IMR-90 (cell line): ENCODE measurements around the gene GNA14. TPM values are rescaled to one million over a fixed set of nuclear protein-coding genes. Genes with fewer than 3 reads are reported as not detected.

Experiments used
- ATAC-seq: fragments of 200-7000 bp; cut with Tn5 transposase; 2 replicates; pipeline ENCODE4 v1.9.1; 2020; ENCODE audit warnings: low read depth, mild to moderate bottlenecking, moderate library complexity
- BruUV-seq: library from RNA; stranded (reverse); fragments of 400-500 nt; replicated peaks from 2 replicates; lab custom pipeline; 2021; lab: Mats Ljungman, UMichigan
- CTCF ChIA-PET: fragments of 300-600 bp; formaldehyde crosslinking; extraction: SDS; loops from one replicate; lab custom pipeline; 2021; ENCODE audit warnings: antibody characterized with exemption; lab: Yijun Ruan, JAX
- POLR2A ChIA-PET: fragments of 300-600 bp; sonication (Branson Sonifier 250); formaldehyde crosslinking; loops from one replicate; lab custom pipeline; 2022; ENCODE audit warnings: antibody characterized with exemption; ENCODE audit not compliant: unreplicated experiment; lab: Charles Lee
- DNase-seq: peaks from one replicate; pipeline ENCODE4 v3.0.0; 2013
- H2AFZ ChIP-seq: replicated peaks from 2 replicates; pipeline ENCODE3; 2013; ENCODE audit warnings: low read length, mild to moderate bottlenecking; ENCODE audit not compliant: poor library complexity
- H2AK5ac ChIP-seq: 2 replicates; pipeline ENCODE4 v1.6.1; 2013; ENCODE audit warnings: low read depth, low read length, inconsistent platforms
- H2AK9ac ChIP-seq: replicated peaks from 2 replicates; pipeline ENCODE3; 2013; ENCODE audit warnings: mild to moderate bottlenecking, low read depth, low read length, moderate library complexity; ENCODE audit not compliant: poor library complexity
- H2BK120ac ChIP-seq: 2 replicates; pipeline ENCODE4 v1.6.1; 2013; ENCODE audit warnings: low read depth, low read length, inconsistent platforms
- H2BK15ac ChIP-seq: 3 replicates; pipeline ENCODE4 v1.6.1; 2013; ENCODE audit warnings: low read depth, low read length, inconsistent platforms
- H2BK20ac ChIP-seq: 2 replicates; pipeline ENCODE4 v1.6.1; 2013; ENCODE audit warnings: low read depth, mild to moderate bottlenecking, inconsistent platforms, low read length, moderate library complexity
- H2BK5ac ChIP-seq: 2 replicates; pipeline ENCODE4 v1.6.1; 2013; ENCODE audit warnings: mild to moderate bottlenecking, low read depth, low read length, inconsistent platforms; ENCODE audit not compliant: poor library complexity, severe bottlenecking
- H3K14ac ChIP-seq: replicated peaks from 2 replicates; pipeline ENCODE4 v1.6.1; 2013; ENCODE audit warnings: low read depth, low read length, inconsistent platforms
- H3K18ac ChIP-seq: 2 replicates; pipeline ENCODE4 v1.6.1; 2013; ENCODE audit warnings: low read depth, low read length, control low read depth
- H3K23ac ChIP-seq: 2 replicates; pipeline ENCODE4 v1.6.1; 2013; ENCODE audit warnings: low read depth, low read length, inconsistent platforms
- H3K27ac ChIP-seq: 2 replicates; pipeline ENCODE4 v1.5.1; 2013; ENCODE audit warnings: mild to moderate bottlenecking, control low read depth, low read length; ENCODE audit not compliant: insufficient read depth
- H3K27me3 ChIP-seq: 2 replicates; pipeline ENCODE4 v1.6.1; 2013; ENCODE audit warnings: low read length; ENCODE audit not compliant: control insufficient read depth, insufficient read depth
- H3K36me3 ChIP-seq: 2 replicates; pipeline ENCODE4 v1.6.1; 2013; ENCODE audit warnings: low read length, mixed read lengths; ENCODE audit not compliant: control insufficient read depth, insufficient read depth
- H3K4ac ChIP-seq: 2 replicates; pipeline ENCODE4 v1.6.1; 2013; ENCODE audit warnings: low read depth, low read length, inconsistent platforms
- H3K4me1 ChIP-seq: 2 replicates; pipeline ENCODE4 v1.6.1; 2013; ENCODE audit warnings: low read length, mixed read lengths; ENCODE audit not compliant: control insufficient read depth, insufficient read depth
- H3K4me2 ChIP-seq: 2 replicates; pipeline ENCODE4 v1.6.1; 2013; ENCODE audit warnings: low read depth, mild to moderate bottlenecking, control low read depth, low read length, moderate library complexity
- H3K4me3 ChIP-seq: 2 replicates; pipeline ENCODE4 v1.5.1; 2013; ENCODE audit warnings: low read depth, mild to moderate bottlenecking, control low read depth, low read length, moderate library complexity; ENCODE audit not compliant: insufficient read depth
- H3K56ac ChIP-seq: 2 replicates; pipeline ENCODE4 v1.6.1; 2013; ENCODE audit warnings: low read length, inconsistent platforms; ENCODE audit not compliant: insufficient read depth; ENCODE audit errors: extremely low read depth
- H3K79me1 ChIP-seq, 2 experiments: 2 replicates each; pipeline ENCODE4 v1.6.1; 2013; ENCODE audit warnings: low read length in 2 of 2, inconsistent platforms in 1 of 2, low read depth in 1 of 2
- H3K9ac ChIP-seq: 2 replicates; pipeline ENCODE4 v1.6.1; 2013; ENCODE audit warnings: low read depth, low read length, control low read depth
- H3K9me1 ChIP-seq: 2 replicates; pipeline ENCODE4 v1.6.1; 2013; ENCODE audit warnings: low read length, inconsistent platforms; ENCODE audit not compliant: insufficient read depth
- H3K9me3 ChIP-seq: 2 replicates; pipeline ENCODE4 v1.6.1; 2013; ENCODE audit warnings: low read length; ENCODE audit not compliant: control insufficient read depth, insufficient read depth
- H4K20me1 ChIP-seq: 2 replicates; pipeline ENCODE4 v1.6.1; 2013; ENCODE audit warnings: low read length, inconsistent platforms; ENCODE audit not compliant: insufficient read depth
- H4K5ac ChIP-seq: 2 replicates; pipeline ENCODE4 v1.6.1; 2013; ENCODE audit warnings: mild to moderate bottlenecking, low read depth, low read length, control low read depth
- H4K8ac ChIP-seq, 2 experiments: 2 replicates each; pipeline ENCODE4 v1.6.1; 2013; ENCODE audit warnings: low read depth in 2 of 2, low read length in 2 of 2, control low read depth in 1 of 2, inconsistent platforms in 1 of 2
- H4K91ac ChIP-seq: 2 replicates; pipeline ENCODE4 v1.6.1; 2013; ENCODE audit warnings: low read depth, low read length, inconsistent platforms; ENCODE audit not compliant: insufficient read depth
- CTCF ChIP-seq: conservative IDR thresholded peaks from 2 replicates; pipeline ENCODE4 v1.5.1; 2012; ENCODE audit warnings: mild to moderate bottlenecking, low read depth, low read length, improper control_type of control experiment
- FOS ChIP-seq: fragments of 150-350 bp; IDR thresholded peaks from 2 replicates; pipeline ENCODE4 v1.6.1; 2016; ENCODE audit warnings: low read depth, low read length
- RAD21 ChIP-seq: IDR thresholded peaks from 2 replicates; pipeline ENCODE4 v1.6.1; 2012; ENCODE audit warnings: low read length, improper control_type of control experiment
- WGBS, 2 experiments: methylation state at CpG; one replicate each; pipeline versions ENCODE4 v1.1.5 to v1.1.7; 2013; ENCODE audit warnings: missing lambda C conversion rate in 2 of 2; ENCODE audit not compliant: insufficient read length in 1 of 2; ENCODE audit errors: extremely low coverage in 2 of 2; 5-methylcytosine and 5-hydroxymethylcytosine counted together
- dilution Hi-C: fragments of 300-500 bp; cut with HindIII; formaldehyde crosslinking; loops from one replicate; pipeline ENCODE4 v1.14.3; 2018; ENCODE audit warnings: low sequenced_read_pairs; ENCODE audit not compliant: unreplicated experiment
- in situ Hi-C: fragments of 300-500 bp; cut with MboI; formaldehyde crosslinking; loops from 3 replicates; pipeline ENCODE4 v1.14.3; 2019; ENCODE audit warnings: low sequenced_read_pairs, inconsistent platforms, mixed read lengths
- intact Hi-C: fragments of 100-400 bp; cut with micrococcal nuclease; formaldehyde crosslinking; loops from 2 replicates; pipeline ENCODE4 v1.10.0; 2022
- polyA plus RNA-seq, 3 experiments: library from polyadenylated mRNA; depleted of rRNA; stranded (reverse); fragments of >200 nt; gene quantifications; 2 replicates each; pipeline ENCODE4 v1.2.3, GENCODE V29; 2012; ENCODE audit warnings: low replicate concordance in 1 of 3
- total RNA-seq: library from RNA; depleted of rRNA; stranded (reverse); fragments of >200 nt; gene quantifications from 2 replicates; pipeline ENCODE4 v1.2.3, GENCODE V29; 2012

The GNA14 gene
- total and polyA plus RNA-seq, 2 of the 4 experiments (the other 2 are of a cell fraction) = under 0.01 to 0.03 TPM

- Histone ChIP-seq H2AK5ac (no peak overlapping the region), H2BK15ac (no peak overlapping the region), H4K8ac (no peak overlapping the region), H2BK120ac (no peak overlapping the region), H4K20me1 (no peaks in the 10 kb centered on the region), H3K36me3 (no peaks in the 10 kb centered on the region), H3K56ac (no peak overlapping the region), H3K27me3 (no peaks in the 10 kb centered on the region; the same call in none of the 2 replicates), H3K79me1 (no peaks in the 10 kb centered on the region), H2AFZ (no peak overlapping the region), H3K9me1 (no peaks in the 10 kb centered on the region), H3K9me3 (peaks cover 4% of the 10 kb centered on the region), H2BK5ac (no peak overlapping the region), H3K18ac (no peak overlapping the region), H3K4me3 (no peak overlapping the region), H3K4me2 (no peak overlapping the region), H3K4me1 (no peaks in the 10 kb centered on the region), H2AK9ac (no peak overlapping the region), H3K23ac (no peak overlapping the region), H4K5ac (no peak overlapping the region), H3K4ac (no peak overlapping the region), H4K91ac (no peak overlapping the region), H3K9ac (no peak overlapping the region), H3K14ac (no peak overlapping the region), H3K27ac (no peak overlapping the region), H2BK20ac (no peak overlapping the region)
- ATAC-seq (no peak), DNase-seq (no peak)
- TF ChIP-seq FOS = no peak
- no peak for TF ChIP-seq RAD21
- no peak for TF ChIP-seq CTCF
- POLR2A ChIA-PET = no interaction called here
- no CpG with 5 or more reads among the region's 4 CpGs for WGBS, 2 experiments
- in situ Hi-C loops (no loop called here), dilution Hi-C loops (no loop called here), intact Hi-C loops (loop anchor here (10.0 kb wide), 1 partner anchor 785 kb away; the partner anchor contains the start of gene CEP78)
- CTCF ChIA-PET = interaction anchor here (1.7 kb wide), 2 partner anchors 10 to 16 kb away, joined by 4 to 6 read pairs; no protein-coding TSS in a partner anchor
- BruUV-seq = no TSS peak
These were observed 198.0 kb downstream of the GNA14 start for GRCh38 chr9:77450085-77450475.
